Activated T-cell treated with anti-CD3 and anti-CD28 coated beads for 1 hour (primary cell): ENCODE results near the gene CTDSPL.

Source experiments
- DNase-seq: peaks from one replicate; pipeline ENCODE4 v3.0.0-alpha.2; 2020; ENCODE audit warnings: low read depth

CTDSPL gene

GRCh38 chr3:37916685-37917084 lies 55.0 kb downstream of the CTDSPL start:
- DNase-seq: no peak

- no peak for DNase-seq
These were observed 56.9 kb downstream of the CTDSPL start for GRCh38 chr3:37918627-37919026.

- DNase-seq: no peak
These were observed 58.5 kb downstream of the CTDSPL start for GRCh38 chr3:37920156-37920699.

GRCh38 chr3:37921025-37921424 lies 59.3 kb downstream of the CTDSPL start:
- no peak for DNase-seq

- no peak for DNase-seq
These were observed 61.3 kb downstream of the CTDSPL start for GRCh38 chr3:37922721-37923568.

- no peak for DNase-seq
These were observed 61.9 kb downstream of the CTDSPL start for GRCh38 chr3:37923569-37924040.

GRCh38 chr3:37924453-37924852 lies 62.8 kb downstream of the CTDSPL start:
- DNase-seq: no peak

- DNase-seq: no peak
These were observed 63.5 kb downstream of the CTDSPL start for GRCh38 chr3:37925157-37925556.

- no peak for DNase-seq
These were observed 64.9 kb downstream of the CTDSPL start for GRCh38 chr3:37926611-37927010.

- DNase-seq: no peak
These were observed 68.8 kb downstream of the CTDSPL start for GRCh38 chr3:37930495-37930894.

- no peak for DNase-seq
These were observed 70.8 kb downstream of the CTDSPL start for GRCh38 chr3:37932505-37932904.

GRCh38 chr3:37934631-37935289 lies 73.1 kb downstream of the CTDSPL start:
- no peak for DNase-seq

GRCh38 chr3:37935290-37935668 lies 73.6 kb downstream of the CTDSPL start:
- DNase-seq: no peak

- DNase-seq: no peak
These were observed 74.3 kb downstream of the CTDSPL start for GRCh38 chr3:37935756-37936666.

- DNase-seq: no peak
These were observed 75.5 kb downstream of the CTDSPL start for GRCh38 chr3:37937156-37937555.

GRCh38 chr3:37938011-37938410 lies 76.3 kb downstream of the CTDSPL start:
- DNase-seq: no peak

- DNase-seq: no peak
These were observed 78.7 kb downstream of the CTDSPL start for GRCh38 chr3:37940242-37940908.

GRCh38 chr3:37941608-37942508 lies 80.2 kb downstream of the CTDSPL start:
- DNase-seq: no peak

GRCh38 chr3:37942646-37943045 lies 81.0 kb downstream of the CTDSPL start:
- no peak for DNase-seq

- DNase-seq: no peak
These were observed 81.4 kb downstream of the CTDSPL start for GRCh38 chr3:37943126-37943525.
